Stimulated activated CD4-positive, alpha-beta T cell treated with anti-CD3 and anti-CD28 coated beads, Interleukin-15, amount 100 ng/mL, for 48 hours (primary cell): ENCODE data around the gene COL2A1.

Source experiments
- DNase-seq, 2 donors: peaks; one replicate each; pipeline ENCODE4 v3.0.0-alpha.2; 2020; ENCODE audit warnings: low read depth in 2 of 2

COL2A1 gene

GRCh38 chr12:48004053-48004941, at the start of gene COL2A1:
TSS of gene COL2A1 (minus strand) at chr12:48004476. CDS start at chr12:48004321, 155 bp downstream.
- DNase-seq: no peak

- DNase-seq: no peak
Measured at GRCh38 chr12:48053883-48054282, 49.6 kb upstream of the COL2A1 start.

- no peak for DNase-seq
Measured at GRCh38 chr12:48053122-48053521, 48.8 kb upstream of the COL2A1 start.

- DNase-seq: no peak
Measured at GRCh38 chr12:48051681-48052080, 47.4 kb upstream of the COL2A1 start.

- no peak for DNase-seq
Measured at GRCh38 chr12:48050174-48050573, 45.9 kb upstream of the COL2A1 start.

GRCh38 chr12:48045965-48046518, 41.8 kb upstream of the COL2A1 start:
- no peak for DNase-seq

GRCh38 chr12:48045061-48045846, 41.0 kb upstream of the COL2A1 start:
- no peak for DNase-seq

- no peak for DNase-seq
Measured at GRCh38 chr12:48044396-48044795, 40.1 kb upstream of the COL2A1 start.

- no peak for DNase-seq
Measured at GRCh38 chr12:48043771-48044170, 39.5 kb upstream of the COL2A1 start.

GRCh38 chr12:48041591-48042423, 37.5 kb upstream of the COL2A1 start:
- DNase-seq: no peak

GRCh38 chr12:48040354-48040753, 36.1 kb upstream of the COL2A1 start:
- no peak for DNase-seq

GRCh38 chr12:48039151-48039550, 34.9 kb upstream of the COL2A1 start:
- DNase-seq: no peak

GRCh38 chr12:48038085-48038484, 33.8 kb upstream of the COL2A1 start:
- no peak for DNase-seq

- no peak for DNase-seq
Measured at GRCh38 chr12:48037267-48037915, 33.1 kb upstream of the COL2A1 start.

GRCh38 chr12:48036818-48037217, 32.5 kb upstream of the COL2A1 start:
- DNase-seq: no peak

- no peak for DNase-seq
Measured at GRCh38 chr12:48034835-48035805, 30.8 kb upstream of the COL2A1 start.

GRCh38 chr12:48033451-48033850, 29.2 kb upstream of the COL2A1 start:
- no peak for DNase-seq

- no peak for DNase-seq
Measured at GRCh38 chr12:48032597-48032996, 28.3 kb upstream of the COL2A1 start.

- DNase-seq: no peak
Measured at GRCh38 chr12:48031135-48031960, 27.1 kb upstream of the COL2A1 start.
